Hepatocyte (in vitro differentiated cells): ENCODE results near the gene KIF5B. TPM values are rescaled to one million over a fixed set of nuclear protein-coding genes. Genes with fewer than 3 reads are reported as not detected.

Experiments used
- DNase-seq: peaks from one replicate; pipeline ENCODE4 v3.0.0-alpha.2; 2016; ENCODE audit warnings: low spot score
- H2AFZ ChIP-seq: fragments of 200-600 bp; sonication (generic); 2 replicates; pipeline ENCODE4 v1.6.0; 2016; ENCODE audit warnings: antibody characterized with exemption, mild to moderate bottlenecking
- H3K27ac ChIP-seq: fragments of 200-600 bp; sonication (generic); 2 replicates; pipeline ENCODE4 v1.5.1; 2016; ENCODE audit warnings: mild to moderate bottlenecking
- H3K27me3 ChIP-seq: fragments of 200-600 bp; sonication (generic); 2 replicates; pipeline ENCODE4 v1.6.1; 2016
- H3K36me3 ChIP-seq: fragments of 200-600 bp; sonication (generic); replicated peaks from 2 replicates; pipeline ENCODE4 v1.5.1; 2016; ENCODE audit warnings: low read depth; ENCODE audit not compliant: insufficient read depth
- H3K4me1 ChIP-seq: fragments of 200-600 bp; sonication (generic); 2 replicates; pipeline ENCODE4 v1.5.1; 2016; ENCODE audit warnings: mild to moderate bottlenecking, moderate library complexity; ENCODE audit not compliant: insufficient read depth
- H3K4me2 ChIP-seq: fragments of 200-600 bp; sonication (generic); 2 replicates; pipeline ENCODE4 v1.6.0; 2016
- H3K4me3 ChIP-seq: fragments of 200-600 bp; sonication (generic); 2 replicates; pipeline ENCODE4 v1.5.1; 2016; ENCODE audit warnings: mild to moderate bottlenecking
- H3K79me2 ChIP-seq: fragments of 200-600 bp; sonication (generic); 2 replicates; pipeline ENCODE4 v1.6.0; 2017; ENCODE audit warnings: mild to moderate bottlenecking
- H3K9me2 ChIP-seq: fragments of 200-600 bp; sonication (generic); replicated peaks from 2 replicates; pipeline ENCODE4 v1.6.0; 2017; ENCODE audit warnings: mild to moderate bottlenecking; ENCODE audit not compliant: insufficient read depth
- H3K9me3 ChIP-seq: fragments of 200-600 bp; sonication (generic); 2 replicates; pipeline ENCODE4 v1.5.1; 2016; ENCODE audit warnings: low read depth, mild to moderate bottlenecking
- H4K20me1 ChIP-seq: fragments of 200-600 bp; sonication (generic); 2 replicates; pipeline ENCODE4 v1.6.0; 2016; ENCODE audit warnings: mild to moderate bottlenecking; ENCODE audit not compliant: insufficient read depth, poor library complexity, severe bottlenecking
- CTCF ChIP-seq: fragments of 200-600 bp; sonication (generic); IDR thresholded peaks from 2 replicates; pipeline ENCODE4 v1.5.1; 2016; ENCODE audit warnings: antibody characterized with exemption, mild to moderate bottlenecking; ENCODE audit not compliant: poor library complexity
- EZH2 ChIP-seq: fragments of 200-600 bp; sonication (generic); IDR thresholded peaks from 2 replicates; pipeline ENCODE4 v1.6.1; 2016; ENCODE audit warnings: antibody characterized with exemption, mild to moderate bottlenecking, borderline replicate concordance
- EZH2phosphoT487 ChIP-seq: fragments of 200-600 bp; sonication (generic); IDR thresholded peaks from one replicate; pipeline ENCODE4 v1.6.1; 2018; ENCODE audit warnings: antibody characterized with exemption, mild to moderate bottlenecking, low read depth, moderate library complexity; ENCODE audit not compliant: unreplicated experiment, severe bottlenecking
- WGBS: methylation state at CpG from one replicate; pipeline ENCODE4 v1.1.6; 2016; ENCODE audit warnings: low lambda C conversion rate; ENCODE audit errors: missing lambda C conversion rate; 5-methylcytosine and 5-hydroxymethylcytosine counted together
- polyA plus RNA-seq: library from polyadenylated mRNA; unstranded; fragments of >200 nt; fragmentation: Nextera tagmentation; extraction: Ambion mirVana; gene quantifications from 2 replicates; pipeline ENCODE4 v1.2.1, GENCODE V29; 2016
- total RNA-seq: library from RNA; depleted of rRNA; stranded (reverse); fragments of >200 nt; gene quantifications from 2 replicates; pipeline ENCODE4 v1.2.3, GENCODE V29; 2014

KIF5B gene
- total and polyA plus RNA-seq, 2 experiments from 2014 or later = 51.6 to 141 TPM

DNA sequence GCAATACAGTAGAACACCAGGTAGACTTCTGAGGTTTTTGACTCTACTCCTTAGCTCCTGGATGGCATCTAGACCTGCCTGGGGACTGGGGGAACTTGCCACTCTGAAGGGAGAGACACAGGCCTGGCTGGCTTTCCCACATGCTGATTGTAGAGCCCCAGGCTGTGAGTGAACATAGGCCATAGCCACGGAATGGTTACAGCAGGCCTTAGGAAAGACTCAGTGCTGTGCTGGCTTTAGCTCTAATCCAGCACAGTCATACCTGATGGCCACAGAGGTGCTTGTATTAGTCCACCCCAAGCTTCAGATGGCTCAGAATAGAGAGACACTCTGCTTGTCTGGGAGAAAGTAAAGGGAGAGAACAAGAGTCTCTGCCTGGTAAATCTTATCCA lies 92.6 kb downstream of the KIF5B start:
- Histone ChIP-seq H3K79me2 (no peaks in the 10 kb centered on the region), H2AFZ (no peak overlapping the region), H3K4me1 (peaks cover 14% of the 10 kb centered on the region), H3K9me2 (no peaks in the 10 kb centered on the region), H3K4me3 (no peak overlapping the region), H3K27me3 (no peaks in the 10 kb centered on the region), H3K9me3 (no peaks in the 10 kb centered on the region), H3K4me2 (no peak overlapping the region), H3K36me3 (no peaks in the 10 kb centered on the region), H3K27ac (peak overlapping the region; percentile 95), H4K20me1 (no peaks in the 10 kb centered on the region)
- TF ChIP-seq EZH2 (no peak), CTCF (no peak)
- no peak for DNase-seq
- 73% methylated on average over 1 of the region's 1 CpG for WGBS

GRCh38 chr10:31962826-31963588 lies 93.2 kb downstream of the KIF5B start:
- H3K27ac ChIP-seq = peak overlapping the region; percentile 95
- H3K36me3 ChIP-seq = no peaks in the 10 kb centered on the region
- 88% methylated on average over 4 of the region's 4 CpGs for WGBS
- DNase-seq = peak; percentile 59
- H3K9me3 ChIP-seq = no peaks in the 10 kb centered on the region
- no peaks in the 10 kb centered on the region for H3K9me2 ChIP-seq
- TF ChIP-seq CTCF (no peak), EZH2 (no peak), EZH2phosphoT487 (no peak)
- no peak overlapping the region for H2AFZ ChIP-seq
- H3K4me2 ChIP-seq = peak overlapping the region; percentile 7
- H3K4me3 ChIP-seq = no peak overlapping the region
- peaks cover 14% of the 10 kb centered on the region for H3K4me1 ChIP-seq
- no peaks in the 10 kb centered on the region for H3K27me3 ChIP-seq
- H4K20me1 ChIP-seq = no peaks in the 10 kb centered on the region
- no peaks in the 10 kb centered on the region for H3K79me2 ChIP-seq

- no peak for DNase-seq
- TF ChIP-seq CTCF = no peak
- no peak for TF ChIP-seq EZH2
- TF ChIP-seq EZH2phosphoT487 = no peak
- no peak overlapping the region for H3K4me2 ChIP-seq
- peaks cover 14% of the 10 kb centered on the region for H3K4me1 ChIP-seq
- WGBS = 77% methylated on average over 8 of the region's 8 CpGs
- no peaks in the 10 kb centered on the region for H3K79me2 ChIP-seq
- H3K27me3 ChIP-seq = no peaks in the 10 kb centered on the region
- H3K9me3 ChIP-seq = no peaks in the 10 kb centered on the region
- peak overlapping the region; percentile 93 for H3K27ac ChIP-seq
- no peaks in the 10 kb centered on the region for H4K20me1 ChIP-seq
- no peaks in the 10 kb centered on the region for H3K36me3 ChIP-seq
- no peaks in the 10 kb centered on the region for H3K9me2 ChIP-seq
- no peak overlapping the region for H2AFZ ChIP-seq
- H3K4me3 ChIP-seq = no peak overlapping the region
These were observed 94.7 kb downstream of the KIF5B start for GRCh38 chr10:31961277-31962074.
